ENCODE measurements around the gene MYOZ3. TPM values are rescaled to one million over a fixed set of nuclear protein-coding genes. Genes with fewer than 3 reads are reported as not detected.
A peak's percentile ranks its signal among the peaks of the same experiment; 100 is the strongest.

The MYOZ3 gene
- total RNA-seq, 6 donors from 2014 or later = 0.61 to 2.8 (median 0.89) TPM; not detected in 1

DNA sequence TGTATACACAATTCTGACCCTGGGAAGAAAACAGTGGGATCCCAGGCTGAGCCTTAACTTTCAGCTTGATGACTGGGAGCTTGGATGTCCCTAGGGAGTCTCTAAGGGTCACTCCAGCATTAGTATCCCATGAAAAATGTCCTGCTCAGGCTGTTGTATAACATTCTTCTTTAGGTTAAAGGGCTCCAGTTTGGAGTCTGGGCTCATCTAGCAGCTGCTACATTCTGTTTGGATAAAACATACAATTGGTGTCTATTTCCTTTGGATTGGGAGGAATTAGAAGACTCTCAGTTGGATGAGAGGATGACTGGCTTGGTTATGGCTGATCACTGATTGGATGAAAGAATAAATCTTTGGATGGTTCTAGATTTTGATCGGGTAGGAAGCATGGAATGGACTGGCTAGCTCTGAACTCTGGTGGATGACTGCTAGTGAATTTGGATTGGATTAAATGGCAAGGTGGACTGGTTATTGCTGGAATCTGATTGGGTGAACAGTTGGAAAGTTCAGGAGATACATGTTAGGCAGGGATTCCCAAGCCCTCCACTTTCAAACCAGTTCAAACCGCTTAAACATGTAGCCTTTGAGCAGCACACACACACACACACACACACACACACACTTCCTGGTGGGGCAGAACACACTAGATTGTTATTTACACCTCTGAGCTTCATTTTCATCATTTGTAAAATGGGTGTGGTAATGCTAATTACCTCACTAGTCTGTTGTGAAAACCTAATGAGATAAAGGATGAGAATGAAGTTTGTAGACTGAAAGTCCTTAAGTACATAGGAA, 7.1 kb upstream of the MYOZ3 start:
- Histone ChIP-seq H3K4me1 (peaks cover 10 to 38% (median 14%) of the 10 kb centered on the region in 4 donors), H3K36me3 (peaks cover 0 to 40% (median 22%) of the 10 kb centered on the region in 4 donors), H3K27ac (peak overlapping the region in 3 of 4 donors; percentile 18 to 50 (median 31)), H3K4me3 (no peak overlapping the region), H3K27me3 (no peaks in the 10 kb centered on the region), H3K9me3 (no peaks in the 10 kb centered on the region)
- 80 to 87% methylated on average over 2 of the region's 2 CpGs for WGBS, 2 donors
- ATAC-seq (ENCODE audit: low FRiP score in 2 of 2) (no peak), DNase-seq (no peak)
- TF ChIP-seq EP300 (IDR thresholded peaks at IDR 0.05) (no peak), POLR2AphosphoS5 (IDR thresholded peaks at IDR 0.05) (no peak), POLR2A (IDR thresholded peaks at IDR 0.05) (no peak)
- TF ChIP-seq, protein P1, sequence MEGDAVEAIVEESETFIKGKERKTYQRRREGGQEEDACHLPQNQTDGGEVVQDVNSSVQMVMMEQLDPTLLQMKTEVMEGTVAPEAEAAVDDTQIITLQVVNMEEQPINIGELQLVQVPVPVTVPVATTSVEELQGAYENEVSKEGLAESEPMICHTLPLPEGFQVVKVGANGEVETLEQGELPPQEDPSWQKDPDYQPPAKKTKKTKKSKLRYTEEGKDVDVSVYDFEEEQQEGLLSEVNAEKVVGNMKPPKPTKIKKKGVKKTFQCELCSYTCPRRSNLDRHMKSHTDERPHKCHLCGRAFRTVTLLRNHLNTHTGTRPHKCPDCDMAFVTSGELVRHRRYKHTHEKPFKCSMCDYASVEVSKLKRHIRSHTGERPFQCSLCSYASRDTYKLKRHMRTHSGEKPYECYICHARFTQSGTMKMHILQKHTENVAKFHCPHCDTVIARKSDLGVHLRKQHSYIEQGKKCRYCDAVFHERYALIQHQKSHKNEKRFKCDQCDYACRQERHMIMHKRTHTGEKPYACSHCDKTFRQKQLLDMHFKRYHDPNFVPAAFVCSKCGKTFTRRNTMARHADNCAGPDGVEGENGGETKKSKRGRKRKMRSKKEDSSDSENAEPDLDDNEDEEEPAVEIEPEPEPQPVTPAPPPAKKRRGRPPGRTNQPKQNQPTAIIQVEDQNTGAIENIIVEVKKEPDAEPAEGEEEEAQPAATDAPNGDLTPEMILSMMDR (IDR thresholded peaks at IDR 0.05) = no peak

DNA sequence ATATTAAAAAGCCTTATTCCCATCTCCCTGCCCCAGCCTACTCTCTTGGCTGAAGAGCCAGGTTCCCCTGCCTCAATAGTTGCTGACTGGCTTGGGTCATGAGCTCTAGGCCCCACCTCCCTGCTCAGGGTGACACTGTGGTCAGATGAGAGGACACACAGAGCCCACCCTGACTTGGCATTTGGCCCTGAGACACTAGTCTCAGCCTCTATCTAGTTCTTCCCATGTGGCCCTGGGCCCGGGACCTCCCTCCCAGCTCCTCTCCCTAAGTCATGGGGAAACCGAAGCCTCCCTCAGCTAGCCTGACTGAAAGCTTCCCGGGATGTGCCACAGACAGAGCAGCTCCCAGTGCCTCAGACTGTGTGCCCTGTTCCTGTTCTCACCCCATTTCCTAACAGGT, 5.8 kb upstream of the MYOZ3 start:
- Histone ChIP-seq H3K36me3 (peaks cover 0 to 27% (median 12%) of the 10 kb centered on the region in 4 donors), H3K27ac (peak overlapping the region in 2 of 4 donors; percentile 2 to 64), H3K4me1 (peaks cover 11 to 38% (median 16%) of the 10 kb centered on the region in 4 donors), H3K27me3 (no peaks in the 10 kb centered on the region), H3K9me3 (no peaks in the 10 kb centered on the region), H3K4me3 (no peak overlapping the region)
- no peak for TF ChIP-seq EP300 (IDR thresholded peaks at IDR 0.05)
- TF ChIP-seq POLR2A (IDR thresholded peaks at IDR 0.05) = no peak
- TF ChIP-seq, protein P1 (IDR thresholded peaks at IDR 0.05) = no peak
- no peak for TF ChIP-seq POLR2AphosphoS5 (IDR thresholded peaks at IDR 0.05)
- WGBS, 2 donors = 77 to 83% methylated on average over 3 of the region's 3 CpGs
- no peak for ATAC-seq (ENCODE audit: low FRiP score in 2 of 2)
- DNase-seq = no peak

DNA sequence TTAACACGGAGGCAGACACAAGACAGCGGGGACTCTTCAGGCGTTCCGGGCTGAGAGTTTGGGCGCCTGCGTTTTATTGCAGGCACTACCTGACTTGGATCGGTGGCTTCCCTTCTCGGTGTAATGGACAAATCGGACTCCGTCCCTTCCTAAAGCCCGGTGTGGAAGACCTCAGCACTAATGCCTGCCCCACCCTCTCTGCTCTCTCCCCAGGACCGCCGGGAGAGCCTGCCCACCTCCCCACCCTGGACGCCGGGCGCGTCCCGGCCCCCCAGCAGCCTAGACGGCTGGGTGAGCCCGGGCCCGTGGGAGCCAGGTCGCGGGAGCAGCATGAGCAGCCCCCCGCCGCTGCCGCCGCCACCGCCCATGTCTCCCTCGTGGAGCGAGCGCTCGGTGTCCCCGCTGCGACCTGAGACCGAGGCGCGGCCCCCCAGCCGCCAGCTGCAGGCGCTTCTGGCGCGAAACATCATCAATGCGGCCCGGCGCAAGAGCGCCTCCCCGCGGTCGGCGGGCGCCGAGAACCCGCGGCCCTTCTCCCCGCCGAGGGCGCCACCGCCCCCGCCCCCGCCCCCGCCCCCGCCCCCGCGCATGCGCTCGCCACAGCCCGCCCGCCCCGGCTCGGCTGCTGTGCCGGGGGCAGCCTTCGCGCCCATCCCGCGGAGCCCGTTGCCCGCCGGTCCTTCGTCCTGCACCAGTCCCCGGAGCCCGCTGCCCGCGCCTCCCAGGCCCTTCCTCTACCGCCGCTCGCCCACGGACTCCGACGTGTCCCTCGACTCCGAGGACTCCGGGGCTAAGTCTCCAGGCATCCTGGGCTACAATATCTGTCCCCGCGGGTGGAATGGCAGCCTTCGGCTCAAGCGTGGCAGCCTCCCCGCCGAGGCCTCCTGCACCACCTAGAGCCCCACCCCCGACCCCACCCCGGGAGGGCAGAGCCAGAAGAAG, 4.6 kb upstream of the MYOZ3 start:
- Histone ChIP-seq H3K27ac (peak overlapping the region; percentile 53 to 82 (median 76)), H3K4me3 (peak overlapping the region; percentile 12 to 58 (median 49)), H3K36me3 (peaks cover 0 to 15% (median 2%) of the 10 kb centered on the region in 4 donors), H3K4me1 (peaks cover 15 to 42% (median 21%) of the 10 kb centered on the region in 4 donors), H3K27me3 (no peaks in the 10 kb centered on the region), H3K9me3 (no peaks in the 10 kb centered on the region)
- peak; percentile 48 to 83 for ATAC-seq (ENCODE audit: low FRiP score in 2 of 2)
- WGBS, 2 donors = 11 to 17% methylated on average over 17 to 19 of the region's 99 CpGs
- peak; percentile 79 to 97 for DNase-seq
- TF ChIP-seq EP300 (IDR thresholded peaks at IDR 0.05) (no peak), POLR2AphosphoS5 (IDR thresholded peaks at IDR 0.05) (peak in 1 of 2 donors; percentile 5), POLR2A (IDR thresholded peaks at IDR 0.05) (no peak)
- TF ChIP-seq, protein P1 (IDR thresholded peaks at IDR 0.05) = peak; percentile 76 to 92 (median 84)

DNA sequence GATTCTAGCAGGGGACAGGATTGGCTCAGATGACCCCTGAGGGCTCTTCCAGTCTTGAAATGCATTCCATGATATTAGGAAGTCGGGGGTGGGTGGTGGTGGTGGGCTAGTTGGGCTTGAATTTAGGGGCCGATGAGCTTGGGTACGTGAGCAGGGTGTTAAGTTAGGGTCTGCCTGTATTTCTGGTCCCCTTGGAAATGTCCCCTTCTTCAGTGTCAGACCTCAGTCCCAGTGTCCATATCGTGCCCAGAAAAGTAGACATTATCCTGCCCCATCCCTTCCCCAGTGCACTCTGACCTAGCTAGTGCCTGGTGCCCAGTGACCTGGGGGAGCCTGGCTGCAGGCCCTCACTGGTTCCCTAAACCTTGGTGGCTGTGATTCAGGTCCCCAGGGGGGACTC, 2.9 kb upstream of the MYOZ3 start:
- peaks cover 0 to 3% (median 0%) of the 10 kb centered on the region in 4 donors for H3K36me3 ChIP-seq
- H3K27me3 ChIP-seq = no peaks in the 10 kb centered on the region
- DNase-seq = no peak
- 87 to 96% methylated on average over 4 of the region's 4 CpGs for WGBS, 2 donors
- ATAC-seq (ENCODE audit: low FRiP score in 2 of 2) = no peak
- peaks cover 15 to 35% (median 21%) of the 10 kb centered on the region in 4 donors for H3K4me1 ChIP-seq
- H3K9me3 ChIP-seq = no peaks in the 10 kb centered on the region
- H3K27ac ChIP-seq = peak overlapping the region in 3 of 4 donors; percentile 22 to 82 (median 71)
- H3K4me3 ChIP-seq = no peak overlapping the region
- TF ChIP-seq, protein P1 (IDR thresholded peaks at IDR 0.05) = no peak
- TF ChIP-seq POLR2A (IDR thresholded peaks at IDR 0.05) = no peak
- TF ChIP-seq POLR2AphosphoS5 (IDR thresholded peaks at IDR 0.05) = no peak
- no peak for TF ChIP-seq EP300 (IDR thresholded peaks at IDR 0.05)
